H1 (cell line): ENCODE measurements around the gene NCK2. TPM values are rescaled to one million over a fixed set of nuclear protein-coding genes. Genes with fewer than 3 reads are reported as not detected.

Experiments
- CTCF ChIA-PET: fragments of 300-600 bp; sonication (Branson Sonifier 250); formaldehyde crosslinking; loops from one replicate; lab custom pipeline; 2021; ENCODE audit not compliant: partially characterized antibody; lab: Charles Lee
- POLR2A ChIA-PET: fragments of 300-600 bp; sonication (Branson Sonifier 250); formaldehyde crosslinking; loops from one replicate; lab custom pipeline; 2021; ENCODE audit warnings: inconsistent platforms; ENCODE audit not compliant: partially characterized antibody; lab: Charles Lee
- DNase-seq, 2 experiments: peaks; one replicate each; pipeline versions ENCODE4 v3.0.0 to v3.0.0-alpha.2; 2010 to 2022; ENCODE audit warnings: low spot score in 2 of 2, low read depth in 1 of 2, mixed read lengths in 1 of 2
- FAIRE-seq: peaks from 2 replicates; lab custom pipeline; 2011; peaks lifted over from hg19 to GRCh38; lab: Jason Lieb, UNC
- H2AFZ ChIP-seq: 2 replicates; pipeline ENCODE4 v1.8.1; 2012; ENCODE audit warnings: low read length, inconsistent platforms
- H2AK5ac ChIP-seq: 2 replicates; pipeline ENCODE4 v1.6.1; 2013; ENCODE audit warnings: low read depth, low read length
- H2BK120ac ChIP-seq: replicated peaks from 2 replicates; pipeline ENCODE3; 2013; ENCODE audit warnings: low read depth, low read length, inconsistent platforms
- H2BK12ac ChIP-seq: 2 replicates; pipeline ENCODE4 v1.6.1; 2013; ENCODE audit warnings: low read depth, low read length
- H2BK15ac ChIP-seq: 2 replicates; pipeline ENCODE4 v1.6.1; 2013; ENCODE audit warnings: low read length
- H2BK20ac ChIP-seq: 2 replicates; pipeline ENCODE4 v1.6.1; 2013; ENCODE audit warnings: low read length
- H2BK5ac ChIP-seq: 2 replicates; pipeline ENCODE4 v1.6.1; 2013; ENCODE audit warnings: low read depth, low read length
- H3K14ac ChIP-seq: 2 replicates; pipeline ENCODE4 v1.6.1; 2013; ENCODE audit warnings: inconsistent platforms; ENCODE audit not compliant: insufficient read length
- H3K18ac ChIP-seq: 2 replicates; pipeline ENCODE4 v1.6.1; 2013; ENCODE audit warnings: low read length; ENCODE audit errors: extremely low read depth
- H3K23ac ChIP-seq: 2 replicates; pipeline ENCODE4 v1.6.1; 2013; ENCODE audit warnings: inconsistent platforms; ENCODE audit not compliant: insufficient read length
- H3K23me2 ChIP-seq: 2 replicates; pipeline ENCODE4 v1.6.1; 2013; ENCODE audit warnings: low read depth, low read length
- H3K27ac ChIP-seq: 2 replicates; pipeline ENCODE4 v1.6.1; 2011; ENCODE audit warnings: low read depth, low read length, inconsistent platforms
- H3K27me3 ChIP-seq, 4 experiments: replicated peaks in 1 of 4; 1 replicate in 1 of 4; 2 replicates in 3 of 4; pipeline versions ENCODE4 v1.6.1 to v1.8.1; 2011 to 2013; ENCODE audit warnings: low read length in 3 of 4, mild to moderate bottlenecking in 3 of 4, inconsistent platforms in 2 of 4, mixed read lengths in 2 of 4, moderate library complexity in 1 of 4; ENCODE audit not compliant: control insufficient read depth in 3 of 4, insufficient read depth in 3 of 4; ENCODE audit errors: extremely low read depth in 1 of 4
- H3K36me3 ChIP-seq, 4 experiments: 2 replicates each; pipeline versions ENCODE4 v1.6.1 to v1.8.1; 2011 to 2013; ENCODE audit warnings: mild to moderate bottlenecking in 4 of 4, low read length in 3 of 4, moderate library complexity in 2 of 4, control low read depth in 1 of 4, inconsistent platforms in 1 of 4; ENCODE audit not compliant: insufficient read depth in 4 of 4, control insufficient read depth in 2 of 4
- H3K4ac ChIP-seq: replicated peaks from 2 replicates; pipeline ENCODE3; 2013; ENCODE audit warnings: low read length, low read depth, mixed read lengths, inconsistent platforms; ENCODE audit not compliant: insufficient read length
- H3K4me1 ChIP-seq, 4 experiments: replicated peaks in 1 of 4; 1 replicate in 1 of 4; 2 replicates in 3 of 4; pipeline versions ENCODE4 v1.6.1 to v1.8.1; 2011 to 2013; ENCODE audit warnings: low read length in 3 of 4, inconsistent platforms in 2 of 4, mixed read lengths in 1 of 4; ENCODE audit not compliant: insufficient read depth in 4 of 4, control insufficient read depth in 3 of 4
- H3K4me2 ChIP-seq, 2 experiments: 2 replicates each; pipeline versions ENCODE4 v1.6.1 to v1.8.1; 2011 to 2013; ENCODE audit warnings: low read depth in 2 of 2, low read length in 2 of 2, control low read depth in 1 of 2, inconsistent platforms in 1 of 2, mild to moderate bottlenecking in 1 of 2; ENCODE audit not compliant: insufficient read depth in 1 of 2
- H3K4me3 ChIP-seq, 4 experiments: fragments of 200-600, 300-600 bp in 1 of 4; sonication (generic), shearing (Covaris generic), sonication (Bioruptor Twin) in 1 of 4; 2 replicates each; pipeline versions ENCODE4 v1.5.1 to v1.8.1; 2011 to 2016; ENCODE audit warnings: low read length in 4 of 4, low read depth in 3 of 4, control low read depth in 2 of 4, inconsistent platforms in 2 of 4, mild to moderate bottlenecking in 2 of 4, mixed read lengths in 1 of 4, moderate library complexity in 1 of 4; ENCODE audit not compliant: insufficient read depth in 2 of 4; ENCODE audit errors: extremely low read depth in 1 of 4
- H3K56ac ChIP-seq: replicated peaks from 2 replicates; pipeline ENCODE3; 2013; ENCODE audit warnings: low read depth, mild to moderate bottlenecking, mixed read lengths, low read length, inconsistent platforms; ENCODE audit not compliant: insufficient read length
- H3K79me1 ChIP-seq: 2 replicates; pipeline ENCODE4 v1.6.1; 2013; ENCODE audit warnings: low read depth, low read length, control low read depth
- H3K79me2 ChIP-seq, 2 experiments: 2 replicates each; pipeline versions ENCODE4 v1.6.1 to v1.8.1; 2012 to 2013; ENCODE audit warnings: low read length in 2 of 2, mild to moderate bottlenecking in 2 of 2, inconsistent platforms in 1 of 2; ENCODE audit not compliant: insufficient read depth in 2 of 2, control insufficient read depth in 1 of 2
- H3K9ac ChIP-seq, 4 experiments: replicated peaks in 1 of 4; 1 replicate in 1 of 4; 2 replicates in 3 of 4; pipeline versions ENCODE4 v1.6.1 to v1.8.1; 2011 to 2013; ENCODE audit warnings: low read depth in 3 of 4, low read length in 3 of 4, control low read depth in 2 of 4, mild to moderate bottlenecking in 2 of 4, moderate library complexity in 2 of 4, inconsistent platforms in 1 of 4; ENCODE audit errors: extremely low read depth in 1 of 4
- H3K9me3 ChIP-seq, 2 experiments: 2 replicates each; pipeline versions ENCODE4 v1.6.1 to v1.8.1; 2012 to 2013; ENCODE audit warnings: mild to moderate bottlenecking in 2 of 2, moderate library complexity in 2 of 2, control low read depth in 1 of 2, inconsistent platforms in 1 of 2, low read depth in 1 of 2, low read length in 1 of 2, mixed read lengths in 1 of 2; ENCODE audit not compliant: insufficient read depth in 2 of 2
- H4K20me1 ChIP-seq, 2 experiments: replicated peaks in 1 of 2; 2 replicates each; pipeline versions ENCODE3 to v1.8.1; 2011 to 2013; ENCODE audit warnings: inconsistent platforms in 2 of 2, low read length in 2 of 2, mild to moderate bottlenecking in 1 of 2; ENCODE audit not compliant: insufficient read depth in 2 of 2, control insufficient read depth in 1 of 2
- H4K5ac ChIP-seq: 2 replicates; pipeline ENCODE4 v1.6.1; 2013; ENCODE audit warnings: low read length, low read depth, mixed read lengths, inconsistent platforms; ENCODE audit not compliant: insufficient read length
- H4K8ac ChIP-seq: 2 replicates; pipeline ENCODE4 v1.8.0; 2013; ENCODE audit warnings: mild to moderate bottlenecking, moderate library complexity, low read length, inconsistent platforms; ENCODE audit not compliant: insufficient read depth; ENCODE audit errors: extremely low read depth
- H4K91ac ChIP-seq: replicated peaks from 2 replicates; pipeline ENCODE3; 2013; ENCODE audit warnings: low read length, mixed read lengths, inconsistent platforms; ENCODE audit not compliant: insufficient read length
- GABPA ChIP-seq: IDR thresholded peaks from 2 replicates; pipeline ENCODE4 v1.6.1; 2011; ENCODE audit warnings: mild to moderate bottlenecking, low read length, moderate library complexity, borderline replicate concordance; ENCODE audit not compliant: insufficient read depth
- JUND ChIP-seq: IDR thresholded peaks from 2 replicates; pipeline ENCODE4 v1.6.1; 2011; ENCODE audit warnings: mild to moderate bottlenecking, improper control_type of control experiment, low read length
- SAP30 ChIP-seq: fragments of 300-600 bp; sonication (generic); IDR thresholded peaks from 2 replicates; pipeline ENCODE4 v1.7.1; 2012; ENCODE audit warnings: low read length, moderate library complexity, mild to moderate bottlenecking, inconsistent platforms; ENCODE audit not compliant: insufficient read depth, insufficient replicate concordance
- SP1 ChIP-seq: IDR thresholded peaks from 2 replicates; pipeline ENCODE4 v1.6.1; 2011; ENCODE audit warnings: low read depth, low read length
- WGBS, 2 experiments: shearing (Covaris generic) in 1 of 2; methylation state at CpG; one replicate each; pipeline versions ENCODE4 v1.1.6 to v1.1.7; 2013 to 2015; ENCODE audit warnings: low lambda C conversion rate in 2 of 2, mixed read lengths in 2 of 2, inconsistent platforms in 1 of 2, low coverage in 1 of 2, missing lambda C conversion rate in 1 of 2; ENCODE audit not compliant: insufficient replicate concordance in 2 of 2, insufficient coverage in 1 of 2, insufficient read length in 1 of 2; ENCODE audit errors: extremely low coverage in 1 of 2, missing lambda C conversion rate in 1 of 2; 5-methylcytosine and 5-hydroxymethylcytosine counted together
- polyA plus RNA-seq, 7 experiments: library from polyadenylated mRNA; depleted of rRNA in 3 of 7; stranded (reverse) in 5 of 7; unstranded in 2 of 7; fragments of >200 nt in 5 of 7; fragments of 200-250 nt in 2 of 7; gene quantifications; 1 replicate in 5 of 7; 2 replicates in 1 of 7; 4 replicates in 1 of 7; pipeline versions ENCODE4 v1.2.1 to v1.2.3, GENCODE V29; 2011 to 2013; ENCODE audit warnings: missing spikeins in 2 of 7, mixed read lengths in 2 of 7
- total RNA-seq: library from RNA; stranded (reverse); fragmentation: NEBNext Ultra II Directional; extraction: Animal tissue kit (Norgen Biotek cat#: 25700); gene quantifications from 2 replicates; pipeline ENCODE4 v1.2.1, GENCODE V29; 2021

NCK2 gene
- total and polyA plus RNA-seq, 2 of the 8 experiments (the other 6 are each of a cell fraction or from before 2014, with no cell fraction given) = 30.3 to 65.7 TPM

DNA sequence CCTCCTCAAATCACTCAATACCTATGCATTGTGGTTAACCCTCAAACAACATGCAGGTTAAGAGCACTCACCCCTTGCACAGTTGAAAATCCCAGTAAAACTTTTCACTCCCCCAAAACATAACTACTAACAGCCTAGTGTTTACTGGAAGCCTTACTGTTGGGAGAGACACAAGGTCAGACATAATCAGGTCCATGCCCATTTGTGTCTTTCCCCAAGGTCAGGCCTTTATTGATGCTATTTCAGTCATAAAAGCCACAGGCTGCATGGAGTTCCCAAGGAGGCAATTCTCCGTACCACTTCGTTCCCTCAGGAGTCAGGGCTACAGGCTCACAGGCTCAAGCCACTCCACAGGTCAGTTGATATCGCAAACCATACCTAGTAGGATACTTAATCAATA lies 180.2 kb downstream of the NCK2 start:
- Histone ChIP-seq H2BK120ac (no peak overlapping the region), H3K36me3 (no peaks in the 10 kb centered on the region), H2BK12ac (no peak overlapping the region), H3K23me2 (no peaks in the 10 kb centered on the region), H4K20me1 (no peaks in the 10 kb centered on the region), H3K14ac (no peak overlapping the region), H3K27me3 (no peaks in the 10 kb centered on the region), H4K91ac (no peak overlapping the region), H3K4me2 (no peak overlapping the region), H3K9me3 (peaks cover 0 to 4% of the 10 kb centered on the region in 2 experiments; a peak in 1 of 4 replicates), H2AK5ac (no peak overlapping the region), H3K23ac (no peak overlapping the region), H2AFZ (no peak overlapping the region), H3K79me2 (no peaks in the 10 kb centered on the region), H2BK15ac (no peak overlapping the region), H3K4me3 (no peak overlapping the region), H4K5ac (no peak overlapping the region), H3K9ac (no peak overlapping the region), H3K4me1 (no peaks in the 10 kb centered on the region), H3K4ac (no peak overlapping the region), H3K79me1 (no peaks in the 10 kb centered on the region), H4K8ac (no peak overlapping the region), H3K56ac (no peak overlapping the region), H2BK20ac (no peak overlapping the region), H2BK5ac (no peak overlapping the region), H3K27ac (no peak overlapping the region), H3K18ac (no peak overlapping the region)
- TF ChIP-seq JUND (no peak), GABPA (no peak), SP1 (no peak), SAP30 (no peak)
- POLR2A ChIA-PET = no interaction called here
- DNase-seq = no peak
- CTCF ChIA-PET = interaction anchor here (0.6 kb wide), 1 partner anchor 133 kb away, joined by 3 read pairs; no protein-coding TSS in a partner anchor
- 91% methylated on average over 3 of the region's 3 CpGs; no CpG with 5 or more reads in 1 of the 2 experiments for WGBS, 2 experiments
- FAIRE-seq = no peak
